ENCODE measurements around the gene CACNA1I.

DNA sequence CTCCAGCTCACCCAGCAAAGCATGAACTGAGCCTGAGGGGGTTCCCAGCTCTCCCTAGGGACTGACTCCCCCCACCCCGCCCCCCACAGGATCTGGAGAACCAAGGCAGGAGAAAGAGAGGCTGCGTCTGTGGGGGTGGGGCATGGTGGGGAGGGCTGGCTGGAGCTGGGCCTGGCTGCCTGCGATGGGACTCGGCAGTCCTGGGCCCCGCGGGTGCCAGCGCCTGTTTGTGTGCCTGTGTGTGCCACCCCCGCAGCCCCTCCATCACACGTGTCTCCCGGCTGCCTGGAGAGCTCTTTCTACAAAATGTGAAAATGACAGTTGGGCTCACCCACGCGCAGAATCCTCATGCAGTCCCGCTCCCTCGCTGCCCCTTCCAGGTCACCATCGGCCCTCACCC is 46.8 kb downstream of the CACNA1I start:
- TF ChIP-seq, protein P1, sequence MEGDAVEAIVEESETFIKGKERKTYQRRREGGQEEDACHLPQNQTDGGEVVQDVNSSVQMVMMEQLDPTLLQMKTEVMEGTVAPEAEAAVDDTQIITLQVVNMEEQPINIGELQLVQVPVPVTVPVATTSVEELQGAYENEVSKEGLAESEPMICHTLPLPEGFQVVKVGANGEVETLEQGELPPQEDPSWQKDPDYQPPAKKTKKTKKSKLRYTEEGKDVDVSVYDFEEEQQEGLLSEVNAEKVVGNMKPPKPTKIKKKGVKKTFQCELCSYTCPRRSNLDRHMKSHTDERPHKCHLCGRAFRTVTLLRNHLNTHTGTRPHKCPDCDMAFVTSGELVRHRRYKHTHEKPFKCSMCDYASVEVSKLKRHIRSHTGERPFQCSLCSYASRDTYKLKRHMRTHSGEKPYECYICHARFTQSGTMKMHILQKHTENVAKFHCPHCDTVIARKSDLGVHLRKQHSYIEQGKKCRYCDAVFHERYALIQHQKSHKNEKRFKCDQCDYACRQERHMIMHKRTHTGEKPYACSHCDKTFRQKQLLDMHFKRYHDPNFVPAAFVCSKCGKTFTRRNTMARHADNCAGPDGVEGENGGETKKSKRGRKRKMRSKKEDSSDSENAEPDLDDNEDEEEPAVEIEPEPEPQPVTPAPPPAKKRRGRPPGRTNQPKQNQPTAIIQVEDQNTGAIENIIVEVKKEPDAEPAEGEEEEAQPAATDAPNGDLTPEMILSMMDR (IDR thresholded peaks at IDR 0.05; ENCODE audit: poor library complexity) = no peak
- TF ChIP-seq EZH2 (IDR thresholded peaks at IDR 0.05; ENCODE audit: borderline replicate concordance) (no peak), EZH2phosphoT487 (IDR thresholded peaks at IDR 0.05; ENCODE audit: low read depth, severe bottlenecking, unreplicated experiment) (no peak)
